Measurements from ENCODE around the gene PTGES.

GRCh38 chr9:129728744-129729143 lies 24.1 kb downstream of the PTGES start:
- TF ChIP-seq CTCF (IDR thresholded peaks at IDR 0.05) (no peak), POLR2A (IDR thresholded peaks at IDR 0.05) (no peak)

All from tibial nerve (tissue), 3 donors.